COR-L47 (cell line): ENCODE results near the gene OOSP2.
"Not testable (repeated sequence)": the region's sequence is repeated elsewhere in the genome, so short reads cannot be mapped to it uniquely, and the experiment has no call there.

ENCODE experiments used
- DNase-seq: peaks from one replicate; lab custom pipeline; 2025; lab: John Stamatoyannopoulos, UW

OOSP2 gene, protein sequence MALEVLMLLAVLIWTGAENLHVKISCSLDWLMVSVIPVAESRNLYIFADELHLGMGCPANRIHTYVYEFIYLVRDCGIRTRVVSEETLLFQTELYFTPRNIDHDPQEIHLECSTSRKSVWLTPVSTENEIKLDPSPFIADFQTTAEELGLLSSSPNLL

DNA sequence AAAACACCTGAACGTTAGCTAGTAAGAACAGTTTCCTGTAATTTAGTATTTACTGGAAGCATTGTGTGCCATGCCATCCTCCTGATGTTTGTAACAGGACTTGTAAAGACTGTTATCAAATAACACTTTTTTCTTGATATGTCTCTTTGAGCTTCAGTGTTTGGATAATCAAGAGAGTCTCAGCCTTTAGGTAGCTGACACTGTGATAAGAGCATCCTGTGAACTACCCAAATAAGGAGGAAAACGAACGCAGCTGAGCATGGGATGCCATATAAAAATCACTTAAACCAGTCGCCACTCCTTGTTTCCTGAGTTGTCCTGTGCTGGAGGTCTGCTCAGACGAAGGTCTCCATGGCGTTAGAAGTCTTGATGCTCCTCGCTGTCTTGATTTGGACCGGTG lies at the start of gene OOSP2:
Gene OOSP2, plus strand, starts transcription at position 301 of the 400 bp plus-strand sequence. Its CDS starts 51 bp downstream, at position 352.
- no peak for DNase-seq

DNA sequence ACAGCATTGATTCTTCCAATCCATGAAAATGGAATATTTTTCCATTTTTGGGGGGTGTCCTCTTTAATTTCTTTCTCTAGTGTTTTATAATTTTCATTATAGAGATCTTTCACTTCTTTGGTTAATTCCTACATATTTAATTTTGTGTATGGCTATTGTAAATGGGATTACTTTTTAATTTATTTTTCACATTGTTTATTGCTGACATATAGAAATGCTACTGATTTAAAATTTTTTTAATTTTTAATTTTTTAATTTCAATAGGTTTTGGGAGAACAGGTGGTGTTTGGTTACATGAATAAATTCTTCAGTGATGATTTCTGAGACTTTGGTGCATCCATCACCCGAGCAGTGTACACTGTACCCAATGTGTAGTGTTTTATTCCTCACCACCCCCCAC lies 49.8 kb upstream of the OOSP2 start:
- DNase-seq, result no peak

- no peak for DNase-seq
These were observed 47.8 kb upstream of the OOSP2 start for GRCh38 chr11:59992425-59992824.

- no peak for DNase-seq
These were observed 42.4 kb upstream of the OOSP2 start for GRCh38 chr11:59997800-59998199.

DNA sequence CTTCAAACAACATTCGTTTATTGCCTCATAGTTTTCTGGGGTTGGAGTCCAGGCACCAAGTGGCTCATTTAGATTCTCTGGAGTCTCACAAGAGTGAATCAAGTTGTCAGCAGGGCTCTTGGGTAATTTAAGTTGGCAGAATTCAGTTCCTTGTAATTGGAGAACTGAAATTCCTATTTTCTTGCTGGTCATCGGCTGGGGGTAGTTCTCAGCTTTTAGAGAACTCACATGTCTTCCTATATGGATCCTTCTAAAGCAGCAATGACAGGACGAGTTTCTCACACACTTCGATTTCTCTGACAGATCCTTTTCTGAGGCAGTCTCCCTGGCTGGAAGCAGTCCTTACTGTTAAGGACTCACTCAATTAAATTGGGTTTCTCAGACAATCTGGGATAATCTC lies 40.5 kb upstream of the OOSP2 start:
- DNase-seq, result no peak

DNA sequence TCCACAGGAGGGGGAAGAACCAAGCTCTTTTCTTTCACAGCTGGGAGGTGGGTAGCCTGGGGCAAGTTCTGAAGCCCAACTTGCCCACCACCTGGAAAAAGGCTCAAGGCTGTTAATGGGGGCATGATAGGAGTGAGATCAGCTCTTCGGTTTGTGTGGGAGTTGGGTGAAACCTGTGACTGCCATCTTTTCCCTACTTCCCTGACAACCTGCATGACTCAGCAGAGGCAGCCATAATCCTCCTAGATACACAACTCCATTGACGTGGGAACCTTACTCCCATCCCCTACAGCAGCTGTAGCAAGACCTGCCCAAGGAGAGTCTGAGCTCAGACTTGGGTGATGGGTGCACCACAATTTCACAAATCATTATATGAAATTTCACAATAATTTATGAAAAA lies 36.5 kb upstream of the OOSP2 start:
- DNase-seq, result no peak

GRCh38 chr11:60005360-60005759 lies 34.8 kb upstream of the OOSP2 start:
- no peak for DNase-seq

- no peak for DNase-seq
These were observed 23.3 kb upstream of the OOSP2 start, which contains the start of gene OOSP4B for GRCh38 chr11:60016881-60017280. TSS of gene OOSP4B (plus strand) at chr11:60017181.

- DNase-seq, result no peak
These were observed 22.2 kb upstream of the OOSP2 start for GRCh38 chr11:60018058-60018457.

GRCh38 chr11:60020376-60020775 lies 19.8 kb upstream of the OOSP2 start:
- DNase-seq, result not testable (repeated sequence)

- DNase-seq, result no peak
These were observed 11.1 kb upstream of the OOSP2 start for GRCh38 chr11:60029015-60029632.

DNA sequence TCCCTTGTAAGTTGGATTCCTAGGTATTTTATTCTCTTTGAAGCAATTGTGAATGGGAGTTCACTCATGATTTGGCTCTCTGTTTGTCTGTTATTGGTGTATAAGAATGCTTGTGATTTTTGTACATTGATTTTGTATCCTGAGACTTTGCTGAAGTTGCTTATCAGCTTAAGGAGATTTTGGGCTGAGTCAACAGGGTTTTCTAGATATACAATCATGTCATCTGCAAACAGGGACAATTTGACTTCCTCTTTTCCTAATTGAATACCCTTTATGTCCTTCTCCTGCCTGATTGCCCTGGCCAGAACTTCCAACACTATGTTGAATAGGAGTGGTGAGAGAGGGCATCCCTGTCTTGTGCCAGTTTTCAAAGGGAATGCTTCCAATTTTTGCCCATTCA lies 10.2 kb downstream of the OOSP2 start:
- not testable (repeated sequence) for DNase-seq

DNA sequence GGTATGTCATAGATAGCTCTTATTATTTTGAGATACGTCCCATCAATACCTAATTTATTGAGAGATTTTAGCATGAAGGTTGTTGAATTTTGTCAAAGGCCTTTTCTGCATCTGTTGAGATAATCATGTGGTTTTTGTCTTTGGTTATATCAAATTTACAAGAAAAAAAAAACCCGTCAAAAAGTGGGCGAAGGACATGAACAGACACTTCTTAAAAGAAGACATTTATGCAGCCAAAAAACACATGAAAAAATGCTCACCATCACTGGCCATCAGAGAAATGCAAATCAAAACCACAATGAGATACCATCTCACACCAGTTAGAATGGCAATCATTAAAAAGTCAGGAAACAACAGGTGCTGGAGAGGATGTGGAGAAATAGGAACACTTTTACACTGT lies 10.6 kb downstream of the OOSP2 start:
- not testable (repeated sequence) for DNase-seq

- no peak for DNase-seq
These were observed 16.2 kb downstream of the OOSP2 start, which contains the start of gene MS4A3 for GRCh38 chr11:60056349-60056969. TSS of gene MS4A3 (plus strand) at chr11:60056665. CDS start at chr11:60061161, 4,496 bp downstream.

DNA sequence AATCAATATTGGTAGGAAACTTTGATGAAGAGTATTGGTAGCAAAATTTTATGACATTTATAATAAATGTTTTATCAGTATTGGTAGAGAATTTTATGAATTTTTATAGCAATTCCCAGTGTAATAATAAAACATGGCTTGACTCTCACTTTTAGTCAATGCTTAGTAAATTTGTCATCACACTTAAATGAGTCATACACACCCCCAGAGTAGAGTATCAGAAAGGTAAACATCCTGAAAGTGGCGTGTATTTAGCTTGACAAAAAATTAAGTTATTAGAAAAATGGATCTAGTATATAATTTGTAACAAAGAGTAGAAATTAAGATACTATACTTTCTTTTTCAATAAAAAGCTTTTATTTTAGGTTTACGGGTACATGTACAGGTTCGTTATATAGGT lies 18.8 kb downstream of the OOSP2 start:
- DNase-seq, result no peak

GRCh38 chr11:60059521-60060240 lies 19.5 kb downstream of the OOSP2 start:
- DNase-seq, result no peak

GRCh38 chr11:60064111-60064510 lies 23.9 kb downstream of the OOSP2 start:
- DNase-seq, result no peak

DNA sequence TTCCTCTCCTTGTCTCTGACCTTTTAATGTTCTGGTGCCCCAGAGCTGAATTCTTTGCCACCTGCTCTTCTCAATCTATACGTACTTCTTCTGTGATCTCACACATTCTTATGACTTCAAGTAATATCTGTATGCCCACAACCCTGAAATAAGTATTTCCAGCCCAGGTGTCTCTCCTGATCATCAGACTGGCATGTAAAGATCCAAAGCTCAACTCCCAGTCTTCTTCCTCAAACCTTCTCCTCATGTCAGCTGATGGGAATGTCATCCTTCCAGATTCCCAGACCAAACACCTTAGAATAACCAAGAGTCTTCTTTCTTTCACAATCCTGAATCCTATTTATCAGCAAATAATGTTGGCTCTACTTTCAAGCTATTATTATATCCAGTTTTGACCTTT lies 25.6 kb downstream of the OOSP2 start:
- DNase-seq, result no peak

DNA sequence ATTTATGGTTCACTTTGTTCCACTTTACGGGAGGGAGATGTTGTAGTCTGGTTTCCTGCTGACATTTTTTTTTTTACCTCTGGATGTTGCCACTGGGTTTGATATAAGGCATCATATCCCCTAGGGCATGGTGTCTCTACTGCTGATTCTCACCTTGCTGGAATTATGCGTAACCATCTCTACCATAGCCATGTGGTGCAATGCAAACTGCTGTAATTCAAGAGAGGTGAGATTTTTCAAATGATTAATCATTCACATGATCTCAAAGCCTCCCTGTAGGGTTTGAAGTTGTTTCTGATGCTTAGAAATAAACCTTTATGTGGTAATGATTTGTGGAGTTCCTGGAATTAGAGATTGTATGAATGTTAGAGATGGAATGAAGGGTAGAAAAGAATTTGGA lies 29.2 kb downstream of the OOSP2 start:
- no peak for DNase-seq

DNA sequence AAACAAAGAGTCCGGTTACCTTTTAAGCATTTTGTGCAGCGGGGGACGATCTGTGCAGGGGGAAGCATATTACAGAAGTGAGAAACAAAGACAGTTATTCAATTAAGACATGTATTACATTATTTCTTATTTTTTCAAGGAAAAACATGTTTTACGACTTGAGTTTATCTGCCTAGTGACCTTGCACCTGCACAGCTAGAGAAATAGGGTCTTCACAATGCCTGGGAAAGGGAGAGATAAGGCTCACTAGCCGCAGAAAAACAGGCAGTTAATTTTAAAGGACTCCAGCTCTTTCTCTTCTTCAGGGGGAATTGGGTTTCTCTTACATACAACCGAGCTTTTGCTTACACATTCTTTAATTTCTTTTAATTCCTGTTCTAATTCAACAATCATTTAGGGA lies 31.4 kb downstream of the OOSP2 start:
- not testable (repeated sequence) for DNase-seq

DNA sequence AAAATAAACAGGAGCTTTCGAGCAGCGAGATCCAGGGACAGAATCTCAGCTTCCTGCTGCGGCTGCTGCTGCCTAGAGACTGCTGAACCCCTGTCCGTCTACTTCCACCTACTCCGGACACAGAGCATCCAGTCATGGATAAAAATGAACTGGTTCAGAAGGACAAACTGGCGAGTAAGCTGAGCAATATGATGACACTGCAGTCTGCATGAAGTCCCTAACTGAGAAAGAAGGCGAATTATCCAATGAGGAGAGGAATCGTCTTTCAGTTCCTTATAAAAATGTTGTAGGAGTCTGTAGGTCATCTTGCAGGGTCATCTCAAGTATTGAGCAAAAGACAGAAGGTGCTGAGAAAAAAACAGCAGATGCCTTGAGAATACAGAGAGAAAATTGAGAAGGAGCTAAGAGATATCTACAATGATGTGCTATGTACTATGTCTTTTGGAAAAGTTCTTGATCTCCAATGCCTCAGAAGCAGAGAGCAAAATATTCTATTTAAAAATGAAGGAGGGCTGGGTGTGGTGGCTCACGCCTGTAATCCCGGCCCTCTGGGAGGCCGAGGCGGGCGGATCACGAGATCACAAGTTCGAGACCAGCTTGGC lies 37.1 kb downstream of the OOSP2 start:
- no peak for DNase-seq

- no peak for DNase-seq
These were observed 37.8 kb downstream of the OOSP2 start for GRCh38 chr11:60077981-60078380.
